Stimulated activated CD8-positive, alpha-beta memory T cell treated with anti-CD3 and anti-CD28 coated beads, Interleukin-15, amount 100 ng/mL, for 4 hours (primary cell): ENCODE results near the gene MSL2.
"Not testable (repeated sequence)": the region's sequence is repeated elsewhere in the genome, so short reads cannot be mapped to it uniquely, and the experiment has no call there.

Source experiments
- DNase-seq, 2 donors: peaks; one replicate each; pipeline ENCODE4 v3.0.0-alpha.2; 2020; ENCODE audit warnings: low read depth in 2 of 2

Gene MSL2

DNA sequence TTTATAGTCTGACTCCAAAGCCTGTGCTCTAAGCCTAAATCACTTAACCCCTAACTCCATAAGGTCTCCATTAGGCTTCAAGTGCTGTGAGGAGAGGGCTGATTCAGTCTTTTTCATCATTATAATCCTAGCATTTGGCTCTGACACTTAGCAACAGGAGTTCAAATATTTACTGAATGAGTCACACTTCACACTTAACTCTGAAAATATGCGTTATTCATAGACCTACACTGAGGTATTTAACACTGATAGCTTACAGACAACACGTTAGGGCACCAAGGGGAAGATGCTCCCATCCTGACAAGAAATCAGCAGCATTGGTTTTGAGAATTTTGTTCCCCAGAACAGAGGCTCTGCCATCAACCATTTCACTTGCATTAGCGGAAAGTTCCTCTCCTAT lies 53.5 kb downstream of the MSL2 start:
- no peak for DNase-seq

DNA sequence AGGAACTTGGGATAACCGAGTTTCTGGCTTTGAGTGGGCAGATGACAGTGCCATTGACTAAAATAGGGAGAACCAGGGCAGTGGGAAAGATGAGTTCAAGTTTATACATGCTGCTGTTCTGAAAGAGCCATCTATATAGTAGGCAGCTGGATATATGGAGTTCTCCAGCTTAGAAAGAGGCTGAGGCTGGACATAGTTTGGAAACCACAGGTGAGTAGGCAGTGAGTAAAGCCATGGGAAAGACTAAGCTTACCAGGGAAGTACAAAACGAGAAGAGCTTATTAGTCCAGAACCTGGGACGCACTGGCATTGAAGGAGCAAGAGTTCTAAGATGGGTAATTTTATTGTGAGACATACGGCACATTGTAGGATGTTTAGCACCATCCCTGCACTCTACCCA lies 54.2 kb downstream of the MSL2 start:
- DNase-seq, result no peak

DNA sequence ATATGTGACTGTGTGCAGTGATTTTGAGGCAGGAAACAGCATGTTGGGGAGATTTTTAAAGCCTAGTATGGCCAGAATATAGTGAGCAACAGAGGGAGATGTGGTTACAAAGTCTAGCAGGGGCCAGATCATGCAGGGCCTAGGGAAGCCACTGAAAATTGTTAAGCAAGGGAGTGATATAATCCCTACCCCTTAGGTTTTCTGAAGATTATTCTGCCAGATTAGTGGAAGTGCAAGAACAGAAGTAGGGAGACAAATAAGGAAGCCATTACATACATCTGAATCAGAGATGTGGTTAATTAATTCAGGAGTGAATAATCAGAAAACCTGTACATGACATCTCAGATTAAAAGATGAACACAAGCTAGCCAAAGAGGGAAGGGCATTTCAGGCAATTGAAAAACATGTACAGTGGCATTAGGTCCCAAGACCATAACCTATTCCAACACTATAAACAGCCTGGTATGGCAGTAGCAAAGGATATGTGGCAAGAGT lies 54.8 kb downstream of the MSL2 start:
- DNase-seq, result no peak

DNA sequence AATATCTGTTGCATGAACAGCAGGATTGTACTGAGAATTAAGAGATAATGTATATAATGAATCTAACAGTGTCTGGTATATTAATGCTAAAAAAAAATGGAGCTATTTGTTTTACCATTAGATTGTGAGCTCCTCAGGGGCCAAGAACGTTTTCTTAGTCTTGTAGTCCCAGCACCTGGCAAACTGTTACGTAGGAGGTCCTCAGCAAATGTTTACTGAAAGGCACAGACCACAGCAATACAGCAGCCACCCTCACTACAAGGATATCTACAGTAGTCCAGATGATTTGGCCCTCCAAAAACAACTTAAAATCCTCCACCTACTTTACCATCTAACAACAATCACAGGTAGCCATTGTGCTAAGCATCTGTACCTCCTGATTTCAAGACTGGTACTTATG lies 59.7 kb downstream of the MSL2 start:
- DNase-seq, result no peak

DNA sequence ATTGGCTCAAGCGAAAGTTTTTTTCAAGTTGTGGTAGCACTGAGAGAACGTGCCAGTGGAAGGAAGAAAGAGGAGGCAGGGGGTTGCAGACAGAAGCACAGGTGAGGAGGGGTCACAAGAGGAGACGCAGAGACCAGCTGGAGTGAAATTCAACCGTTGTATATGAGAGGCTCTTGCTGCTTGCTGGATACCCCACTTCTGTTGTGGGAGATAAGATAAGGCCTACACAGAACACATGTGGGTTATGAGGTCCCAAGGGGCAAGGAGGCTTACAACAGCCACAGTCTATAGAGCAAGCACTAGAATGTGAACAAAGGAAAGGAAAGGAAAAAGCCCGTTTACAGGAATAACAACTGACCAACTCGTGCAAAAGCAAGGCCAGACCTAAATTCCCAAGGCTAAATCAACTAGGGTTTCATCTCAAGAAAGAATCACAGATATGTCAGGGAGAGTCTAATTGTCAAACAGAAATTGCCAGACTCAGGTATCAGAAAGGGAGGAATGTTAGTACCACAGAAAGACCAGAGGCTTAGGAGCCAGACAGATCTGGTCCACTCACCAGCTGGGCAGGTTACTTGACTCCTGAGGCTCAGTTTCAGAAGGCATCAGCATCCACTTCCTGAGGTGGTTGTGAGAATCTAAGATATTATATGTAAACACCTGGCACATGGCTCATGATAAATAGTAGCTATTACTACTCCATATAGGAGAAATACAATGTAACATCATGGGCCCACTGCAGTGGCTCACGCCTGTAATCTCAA lies 60.9 kb downstream of the MSL2 start:
- no peak for DNase-seq

DNA sequence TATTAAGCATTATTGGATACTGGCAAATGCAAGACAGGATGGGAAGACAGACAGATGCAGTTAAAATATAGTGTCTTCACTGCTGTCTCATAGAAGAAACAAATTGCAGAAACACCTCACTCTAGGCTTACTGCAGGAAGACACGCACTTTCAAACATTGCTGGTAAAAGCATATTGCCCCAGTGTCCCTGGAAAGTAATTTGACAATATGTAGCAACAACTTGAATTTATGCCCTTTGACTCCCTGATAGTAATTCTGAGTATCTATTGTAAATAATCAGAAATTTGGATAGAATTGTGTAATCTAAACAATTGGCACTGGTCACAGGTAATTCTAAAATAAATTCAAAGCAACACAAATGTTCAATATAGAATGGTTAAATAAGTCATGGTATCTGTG lies 62.0 kb downstream of the MSL2 start:
- no peak for DNase-seq

DNA sequence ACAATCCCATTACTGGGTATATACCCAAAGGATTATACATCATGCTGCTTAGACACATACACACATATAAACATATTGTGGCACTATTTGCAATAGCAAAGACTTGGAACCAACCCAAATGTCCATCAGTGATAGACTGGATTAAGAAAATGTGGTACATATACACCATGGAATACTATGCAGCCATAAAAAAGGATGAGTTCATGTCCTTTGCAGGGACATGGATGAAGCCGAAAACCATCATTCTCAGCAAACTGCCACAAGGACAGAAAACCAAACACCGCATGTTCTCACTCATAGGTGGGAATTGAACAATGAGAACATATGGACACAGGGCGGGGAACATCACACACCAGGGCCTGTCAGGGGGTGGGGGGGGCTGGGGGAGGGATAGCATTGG lies 64.5 kb downstream of the MSL2 start:
- DNase-seq, result not testable (repeated sequence)

DNA sequence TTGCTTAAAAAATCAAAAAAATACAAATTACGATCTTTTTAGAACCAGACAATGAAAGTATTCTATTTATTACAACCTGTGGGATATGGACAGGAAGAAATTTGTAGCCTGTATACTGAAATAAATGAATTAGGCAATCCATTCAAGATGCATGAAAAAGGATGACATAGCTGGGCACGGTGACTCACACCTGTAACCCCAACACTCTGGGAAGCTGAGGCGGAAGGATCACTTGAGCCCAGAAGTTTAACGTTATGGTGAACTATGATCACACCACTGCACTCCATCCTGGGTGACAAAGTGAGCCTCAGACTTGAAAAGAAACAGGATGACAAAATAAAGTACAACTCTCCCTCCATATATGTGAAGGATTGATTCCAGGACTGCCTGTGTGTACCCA lies 74.1 kb downstream of the MSL2 start:
- no peak for DNase-seq

- no peak for DNase-seq
Measured at GRCh38 chr3:136120373-136121348, 75.5 kb downstream of the MSL2 start.

DNA sequence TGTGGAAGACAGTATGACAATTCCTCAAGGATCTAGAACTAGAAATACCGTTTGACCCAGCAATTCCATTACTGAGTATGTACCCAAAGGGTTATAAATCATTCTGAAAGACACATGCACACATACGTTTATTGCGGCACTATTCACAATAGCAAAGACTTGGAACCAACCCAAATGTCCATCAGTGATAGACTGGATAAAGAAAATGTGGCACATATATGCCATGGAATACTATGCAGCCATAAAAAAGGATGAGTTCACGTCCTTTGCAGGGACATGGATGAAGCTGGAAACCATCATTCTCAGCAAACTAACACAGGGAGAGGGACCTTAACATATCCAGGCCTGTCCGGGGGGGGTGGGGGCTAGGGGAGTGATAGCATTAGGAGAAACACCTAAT lies 76.4 kb downstream of the MSL2 start:
- not testable (repeated sequence) for DNase-seq

DNA sequence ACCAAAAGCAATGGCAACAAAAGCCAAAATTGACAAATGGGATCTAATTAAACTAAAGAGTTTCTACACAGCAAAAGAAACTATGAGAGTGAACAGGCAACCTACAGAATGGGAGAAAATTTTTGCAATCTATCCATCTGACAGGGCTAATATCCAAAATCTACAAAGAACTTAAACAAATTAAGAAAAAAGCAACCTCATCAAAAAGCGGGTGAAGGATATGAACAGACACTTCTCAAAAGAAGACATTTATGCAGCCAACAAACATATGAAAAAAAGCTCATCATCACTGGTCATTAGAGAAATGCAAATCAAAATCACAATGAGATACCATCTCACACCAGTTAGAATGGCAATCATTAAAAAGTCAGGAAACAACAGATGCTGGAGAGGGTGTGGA lies 76.8 kb downstream of the MSL2 start:
- not testable (repeated sequence) for DNase-seq

- no peak for DNase-seq
Measured at GRCh38 chr3:136114421-136114820, 81.7 kb downstream of the MSL2 start.

DNA sequence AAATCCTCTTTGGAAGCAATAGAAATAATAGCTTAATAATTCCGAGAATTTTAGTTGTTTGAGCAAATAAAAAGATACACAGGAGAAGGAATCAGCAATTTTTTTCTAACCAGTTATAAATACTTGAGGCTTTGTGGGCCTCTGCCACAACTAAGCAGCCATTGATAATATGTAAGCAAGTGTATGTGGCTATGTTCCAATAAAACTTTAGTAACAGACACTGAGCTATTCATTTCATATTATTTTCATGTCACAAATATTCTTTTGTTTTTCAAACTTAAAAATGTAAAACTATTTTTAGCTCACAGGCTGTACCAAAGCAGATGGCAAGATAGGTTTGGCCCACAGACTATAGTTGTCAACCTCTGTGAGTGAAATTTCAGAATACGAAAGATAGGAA lies 85.7 kb downstream of the MSL2 start:
- no peak for DNase-seq

- DNase-seq, result no peak
Measured at GRCh38 chr3:136109499-136109898, 86.6 kb downstream of the MSL2 start.

DNA sequence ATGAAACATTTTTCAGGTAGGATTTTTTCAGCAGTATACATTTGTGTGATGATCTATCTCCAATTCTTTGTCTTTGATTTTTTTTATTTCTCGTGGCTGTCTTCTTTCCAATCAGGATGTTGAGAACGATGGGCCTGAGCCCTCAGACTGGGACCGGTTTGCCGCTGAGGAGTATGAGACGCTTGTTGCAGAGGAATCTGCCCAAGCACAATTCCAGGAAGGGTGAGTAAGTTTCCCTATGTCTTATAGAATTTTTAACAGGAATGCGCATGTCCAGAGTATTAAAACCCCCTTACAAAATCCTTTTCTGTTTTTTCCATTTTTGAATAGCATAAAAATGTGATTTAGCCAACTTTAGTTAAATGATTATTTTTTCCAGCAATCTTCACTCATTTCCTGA lies 90.0 kb downstream of the MSL2 start:
- no peak for DNase-seq

- DNase-seq, result no peak
Measured at GRCh38 chr3:136105044-136105443, 91.1 kb downstream of the MSL2 start.
